Measurements from ENCODE around the gene ST8SIA2. TPM values are rescaled to one million over a fixed set of nuclear protein-coding genes. Genes with fewer than 3 reads are reported as not detected.

The ST8SIA2 gene
- total and polyA plus RNA-seq, 12 donors, result 0.07 to 0.83 (median 0.34) TPM; not detected in 5

DNA sequence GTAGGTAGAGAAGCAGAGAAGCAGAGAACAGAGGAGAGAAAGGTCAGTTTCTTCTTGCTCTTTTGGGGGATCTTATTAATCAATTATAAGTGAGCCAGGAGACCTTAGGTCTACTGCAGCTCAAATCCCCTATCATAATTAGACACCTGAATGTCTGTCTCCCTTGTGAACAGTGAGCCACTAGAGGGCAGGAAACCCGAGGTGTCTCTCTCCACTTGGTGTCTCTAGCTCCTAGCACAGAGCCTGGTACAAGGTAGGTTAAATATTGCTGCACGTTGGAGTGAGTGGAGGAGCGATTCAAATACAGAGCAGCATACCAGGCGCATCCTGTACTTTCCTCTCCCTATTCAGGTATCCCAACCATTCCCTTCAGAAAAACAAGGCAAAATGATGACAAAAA, 2.0 kb upstream of the ST8SIA2 start:
- Histone ChIP-seq H3K4me3 (no peak overlapping the region), H3K36me3 (replicated peaks in 1 of 2) (no peaks in the 10 kb centered on the region), H3K27me3 (peaks cover 47% of the 10 kb centered on the region), H3K27ac (no peak overlapping the region), H3K9me3 (replicated peaks in 1 of 3) (no peaks in the 10 kb centered on the region), H3K4me1 (replicated peaks in 1 of 2) (no peaks in the 10 kb centered on the region)
- peak in 3 of 7 donors; percentile 13 to 51 (median 15) for DNase-seq
- TF ChIP-seq POLR2A (IDR thresholded peaks at IDR 0.05), result no peak
- TF ChIP-seq, protein P1, sequence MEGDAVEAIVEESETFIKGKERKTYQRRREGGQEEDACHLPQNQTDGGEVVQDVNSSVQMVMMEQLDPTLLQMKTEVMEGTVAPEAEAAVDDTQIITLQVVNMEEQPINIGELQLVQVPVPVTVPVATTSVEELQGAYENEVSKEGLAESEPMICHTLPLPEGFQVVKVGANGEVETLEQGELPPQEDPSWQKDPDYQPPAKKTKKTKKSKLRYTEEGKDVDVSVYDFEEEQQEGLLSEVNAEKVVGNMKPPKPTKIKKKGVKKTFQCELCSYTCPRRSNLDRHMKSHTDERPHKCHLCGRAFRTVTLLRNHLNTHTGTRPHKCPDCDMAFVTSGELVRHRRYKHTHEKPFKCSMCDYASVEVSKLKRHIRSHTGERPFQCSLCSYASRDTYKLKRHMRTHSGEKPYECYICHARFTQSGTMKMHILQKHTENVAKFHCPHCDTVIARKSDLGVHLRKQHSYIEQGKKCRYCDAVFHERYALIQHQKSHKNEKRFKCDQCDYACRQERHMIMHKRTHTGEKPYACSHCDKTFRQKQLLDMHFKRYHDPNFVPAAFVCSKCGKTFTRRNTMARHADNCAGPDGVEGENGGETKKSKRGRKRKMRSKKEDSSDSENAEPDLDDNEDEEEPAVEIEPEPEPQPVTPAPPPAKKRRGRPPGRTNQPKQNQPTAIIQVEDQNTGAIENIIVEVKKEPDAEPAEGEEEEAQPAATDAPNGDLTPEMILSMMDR (IDR thresholded peaks at IDR 0.05), result peak in 1 of 6 experiments; percentile 23
- intact Hi-C loops (cut with DNase I), result no loop called here
- WGBS, 4 donors, result 19 to 32% (median 25%) methylated on average over 4 of the region's 4 CpGs

DNA sequence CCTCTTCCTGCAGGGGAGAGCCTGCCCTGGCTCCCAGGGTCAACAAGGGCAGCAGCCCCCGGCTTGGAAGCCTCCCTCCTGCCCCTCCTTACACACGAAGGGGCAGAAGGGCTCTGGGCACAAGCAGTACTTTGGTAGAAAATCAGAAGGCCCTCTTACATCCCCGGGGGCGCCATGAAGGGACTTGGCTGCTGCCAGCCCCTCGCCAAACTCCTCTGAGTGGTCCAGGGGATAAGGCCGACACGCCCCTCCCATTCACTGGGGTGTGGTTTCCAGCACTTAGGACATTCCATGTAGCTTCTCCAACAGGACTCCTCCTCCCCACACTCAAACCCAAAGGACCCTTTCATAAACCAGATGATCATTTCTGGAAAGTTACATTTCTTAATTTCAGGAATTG, 1.2 kb upstream of the ST8SIA2 start:
- H3K27me3 ChIP-seq, result peaks cover 47% of the 10 kb centered on the region
- H3K4me3 ChIP-seq, result no peak overlapping the region
- TF ChIP-seq, protein P1 (IDR thresholded peaks at IDR 0.05), result no peak
- TF ChIP-seq POLR2A (IDR thresholded peaks at IDR 0.05), result no peak
- H3K36me3 ChIP-seq (replicated peaks in 1 of 2), result no peaks in the 10 kb centered on the region
- intact Hi-C loops (cut with DNase I), result no loop called here
- peak in 1 of 7 donors; percentile 44 for DNase-seq
- H3K9me3 ChIP-seq (replicated peaks in 1 of 3), result no peaks in the 10 kb centered on the region
- no peak overlapping the region for H3K27ac ChIP-seq
- H3K4me1 ChIP-seq (replicated peaks in 1 of 2), result no peaks in the 10 kb centered on the region
- WGBS, 4 donors, result 3 to 7% (median 6%) methylated on average over 5 to 7 of the region's 7 CpGs

DNA sequence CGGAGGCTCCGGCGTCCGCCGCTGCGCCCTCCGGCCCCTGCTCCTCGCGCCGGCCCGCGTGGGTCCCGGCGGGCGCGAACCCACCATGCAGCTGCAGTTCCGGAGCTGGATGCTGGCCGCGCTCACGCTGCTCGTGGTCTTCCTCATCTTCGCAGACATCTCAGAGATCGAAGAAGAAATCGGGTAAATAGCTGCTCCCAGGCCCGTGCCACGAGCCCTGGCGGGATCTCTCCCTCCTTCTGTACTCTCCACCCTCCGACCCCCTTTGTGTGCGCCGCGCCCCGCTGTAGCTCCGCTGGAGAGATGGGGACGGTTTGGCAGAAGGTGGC, 263 bp downstream of the ST8SIA2 start:
- WGBS, 4 donors, result 0 to 1% (median 1%) methylated on average over 3 to 34 of the region's 34 CpGs
- TF ChIP-seq, protein P1 (IDR thresholded peaks at IDR 0.05), result no peak
- TF ChIP-seq POLR2A (IDR thresholded peaks at IDR 0.05), result no peak
- peak in 1 of 7 donors; percentile 14 for DNase-seq

DNA sequence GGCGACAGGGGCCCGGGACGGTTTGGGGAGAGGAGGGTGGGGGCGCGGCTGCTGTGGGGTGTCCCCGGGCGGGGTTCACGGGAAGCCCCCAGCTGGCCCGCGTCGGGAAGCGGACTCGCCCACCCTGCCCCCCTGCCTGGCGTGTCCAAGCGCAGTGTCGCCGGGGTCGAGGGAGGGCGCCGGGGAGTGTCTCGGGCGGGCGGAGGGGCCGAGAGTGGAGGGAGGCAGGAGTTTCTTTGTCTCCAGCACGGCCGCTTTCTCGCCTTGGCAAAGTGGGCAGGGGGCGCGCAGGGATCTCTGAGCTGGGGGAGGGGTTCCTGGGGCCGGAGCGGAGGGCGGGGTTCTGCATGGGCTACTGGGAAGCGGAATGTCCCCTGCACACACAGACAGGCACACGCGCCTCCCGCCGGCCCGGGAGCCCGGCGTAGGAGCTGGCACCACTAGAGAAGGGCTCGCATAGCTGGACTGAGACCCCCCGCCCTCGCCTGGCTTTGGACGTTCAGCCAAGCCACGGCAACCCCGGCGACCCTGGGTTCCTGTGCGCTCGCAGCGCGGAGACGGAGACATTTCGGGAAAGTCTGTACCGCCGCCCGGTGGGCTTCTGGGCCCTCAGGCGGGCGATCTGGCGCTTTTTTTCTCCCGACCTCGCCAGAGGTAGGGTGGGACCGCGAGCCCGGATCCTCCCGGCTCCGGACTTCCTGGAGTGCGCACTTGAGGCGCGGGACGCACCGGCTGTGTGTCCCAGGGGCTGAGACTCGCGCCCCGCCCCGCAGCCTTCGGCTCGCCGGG, 822 bp downstream of the ST8SIA2 start:
- Histone ChIP-seq H3K27me3 (peaks cover 47% of the 10 kb centered on the region), H3K4me1 (replicated peaks in 1 of 2) (no peaks in the 10 kb centered on the region), H3K4me3 (no peak overlapping the region), H3K27ac (no peak overlapping the region), H3K9me3 (replicated peaks in 1 of 3) (no peaks in the 10 kb centered on the region), H3K36me3 (replicated peaks in 1 of 2) (no peaks in the 10 kb centered on the region)
- WGBS, 4 donors, result 0 to 7% (median 1%) methylated on average over 5 to 78 of the region's 78 CpGs
- TF ChIP-seq POLR2A (IDR thresholded peaks at IDR 0.05), result no peak
- TF ChIP-seq, protein P1 (IDR thresholded peaks at IDR 0.05), result no peak
- DNase-seq, result peak in 1 of 7 donors; percentile 14
- intact Hi-C loops (cut with DNase I), result no loop called here

More for the DNA sequence above, 263 bp downstream of the ST8SIA2 start:
- no peak overlapping the region for H3K4me3 ChIP-seq
- no peaks in the 10 kb centered on the region for H3K9me3 ChIP-seq (replicated peaks in 1 of 3)
- H3K4me1 ChIP-seq (replicated peaks in 1 of 2), result no peaks in the 10 kb centered on the region
- H3K27ac ChIP-seq, result no peak overlapping the region
- peaks cover 47% of the 10 kb centered on the region for H3K27me3 ChIP-seq
- intact Hi-C loops (cut with DNase I), result no loop called here
- no peaks in the 10 kb centered on the region for H3K36me3 ChIP-seq (replicated peaks in 1 of 2)

Data from adrenal gland (tissue), 12 donors.